IMR-90 (cell line): Measurements from ENCODE around the gene SORCS1. TPM values are rescaled to one million over a fixed set of nuclear protein-coding genes. Genes with fewer than 3 reads are reported as not detected.

ENCODE experiments used
- ATAC-seq: fragments of 200-7000 bp; cut with Tn5 transposase; 2 replicates; pipeline ENCODE4 v1.9.1; 2020; ENCODE audit warnings: low read depth, mild to moderate bottlenecking, moderate library complexity
- BruUV-seq: library from RNA; stranded (reverse); fragments of 400-500 nt; replicated peaks from 2 replicates; lab custom pipeline; 2021; lab: Mats Ljungman, UMichigan
- CTCF ChIA-PET: fragments of 300-600 bp; formaldehyde crosslinking; extraction: SDS; loops from one replicate; lab custom pipeline; 2021; ENCODE audit warnings: antibody characterized with exemption; lab: Yijun Ruan, JAX
- POLR2A ChIA-PET: fragments of 300-600 bp; sonication (Branson Sonifier 250); formaldehyde crosslinking; loops from one replicate; lab custom pipeline; 2022; ENCODE audit warnings: antibody characterized with exemption; ENCODE audit not compliant: unreplicated experiment; lab: Charles Lee
- DNase-seq: peaks from one replicate; pipeline ENCODE4 v3.0.0; 2013
- H2AFZ ChIP-seq: replicated peaks from 2 replicates; pipeline ENCODE3; 2013; ENCODE audit warnings: low read length, mild to moderate bottlenecking; ENCODE audit not compliant: poor library complexity
- H2AK5ac ChIP-seq: 2 replicates; pipeline ENCODE4 v1.6.1; 2013; ENCODE audit warnings: low read depth, low read length, inconsistent platforms
- H2AK9ac ChIP-seq: replicated peaks from 2 replicates; pipeline ENCODE3; 2013; ENCODE audit warnings: mild to moderate bottlenecking, low read depth, low read length, moderate library complexity; ENCODE audit not compliant: poor library complexity
- H2BK120ac ChIP-seq: 2 replicates; pipeline ENCODE4 v1.6.1; 2013; ENCODE audit warnings: low read depth, low read length, inconsistent platforms
- H2BK15ac ChIP-seq: 3 replicates; pipeline ENCODE4 v1.6.1; 2013; ENCODE audit warnings: low read depth, low read length, inconsistent platforms
- H2BK20ac ChIP-seq: 2 replicates; pipeline ENCODE4 v1.6.1; 2013; ENCODE audit warnings: low read depth, mild to moderate bottlenecking, inconsistent platforms, low read length, moderate library complexity
- H2BK5ac ChIP-seq: 2 replicates; pipeline ENCODE4 v1.6.1; 2013; ENCODE audit warnings: mild to moderate bottlenecking, low read depth, low read length, inconsistent platforms; ENCODE audit not compliant: poor library complexity, severe bottlenecking
- H3K14ac ChIP-seq: replicated peaks from 2 replicates; pipeline ENCODE4 v1.6.1; 2013; ENCODE audit warnings: low read depth, low read length, inconsistent platforms
- H3K18ac ChIP-seq: 2 replicates; pipeline ENCODE4 v1.6.1; 2013; ENCODE audit warnings: low read depth, low read length, control low read depth
- H3K23ac ChIP-seq: 2 replicates; pipeline ENCODE4 v1.6.1; 2013; ENCODE audit warnings: low read depth, low read length, inconsistent platforms
- H3K27ac ChIP-seq: 2 replicates; pipeline ENCODE4 v1.5.1; 2013; ENCODE audit warnings: mild to moderate bottlenecking, control low read depth, low read length; ENCODE audit not compliant: insufficient read depth
- H3K27me3 ChIP-seq: 2 replicates; pipeline ENCODE4 v1.6.1; 2013; ENCODE audit warnings: low read length; ENCODE audit not compliant: control insufficient read depth, insufficient read depth
- H3K36me3 ChIP-seq: 2 replicates; pipeline ENCODE4 v1.6.1; 2013; ENCODE audit warnings: low read length, mixed read lengths; ENCODE audit not compliant: control insufficient read depth, insufficient read depth
- H3K4ac ChIP-seq: 2 replicates; pipeline ENCODE4 v1.6.1; 2013; ENCODE audit warnings: low read depth, low read length, inconsistent platforms
- H3K4me1 ChIP-seq: 2 replicates; pipeline ENCODE4 v1.6.1; 2013; ENCODE audit warnings: low read length, mixed read lengths; ENCODE audit not compliant: control insufficient read depth, insufficient read depth
- H3K4me2 ChIP-seq: 2 replicates; pipeline ENCODE4 v1.6.1; 2013; ENCODE audit warnings: low read depth, mild to moderate bottlenecking, control low read depth, low read length, moderate library complexity
- H3K4me3 ChIP-seq: 2 replicates; pipeline ENCODE4 v1.5.1; 2013; ENCODE audit warnings: low read depth, mild to moderate bottlenecking, control low read depth, low read length, moderate library complexity; ENCODE audit not compliant: insufficient read depth
- H3K56ac ChIP-seq: 2 replicates; pipeline ENCODE4 v1.6.1; 2013; ENCODE audit warnings: low read length, inconsistent platforms; ENCODE audit not compliant: insufficient read depth; ENCODE audit errors: extremely low read depth
- H3K79me1 ChIP-seq, 2 experiments: 2 replicates each; pipeline ENCODE4 v1.6.1; 2013; ENCODE audit warnings: low read length in 2 of 2, inconsistent platforms in 1 of 2, low read depth in 1 of 2
- H3K9ac ChIP-seq: 2 replicates; pipeline ENCODE4 v1.6.1; 2013; ENCODE audit warnings: low read depth, low read length, control low read depth
- H3K9me1 ChIP-seq: 2 replicates; pipeline ENCODE4 v1.6.1; 2013; ENCODE audit warnings: low read length, inconsistent platforms; ENCODE audit not compliant: insufficient read depth
- H3K9me3 ChIP-seq: 2 replicates; pipeline ENCODE4 v1.6.1; 2013; ENCODE audit warnings: low read length; ENCODE audit not compliant: control insufficient read depth, insufficient read depth
- H4K20me1 ChIP-seq: 2 replicates; pipeline ENCODE4 v1.6.1; 2013; ENCODE audit warnings: low read length, inconsistent platforms; ENCODE audit not compliant: insufficient read depth
- H4K5ac ChIP-seq: 2 replicates; pipeline ENCODE4 v1.6.1; 2013; ENCODE audit warnings: mild to moderate bottlenecking, low read depth, low read length, control low read depth
- H4K8ac ChIP-seq, 2 experiments: 2 replicates each; pipeline ENCODE4 v1.6.1; 2013; ENCODE audit warnings: low read depth in 2 of 2, low read length in 2 of 2, control low read depth in 1 of 2, inconsistent platforms in 1 of 2
- H4K91ac ChIP-seq: 2 replicates; pipeline ENCODE4 v1.6.1; 2013; ENCODE audit warnings: low read depth, low read length, inconsistent platforms; ENCODE audit not compliant: insufficient read depth
- BHLHE40 ChIP-seq: fragments of 150-350 bp; IDR thresholded peaks from 2 replicates; pipeline ENCODE4 v1.6.1; 2016; ENCODE audit warnings: mild to moderate bottlenecking, low read depth, low read length
- CEBPB ChIP-seq: IDR thresholded peaks from 2 replicates; pipeline ENCODE4 v1.6.1; 2012; ENCODE audit warnings: low read depth, low read length, improper control_type of control experiment
- CHD1 ChIP-seq: IDR thresholded peaks from 2 replicates; pipeline ENCODE4 v1.6.1; 2012; ENCODE audit warnings: low read depth, low read length, improper control_type of control experiment
- MAFK ChIP-seq: IDR thresholded peaks from 2 replicates; pipeline ENCODE4 v1.6.1; 2012; ENCODE audit warnings: low read depth, low read length, improper control_type of control experiment
- MAZ ChIP-seq: IDR thresholded peaks from 2 replicates; pipeline ENCODE4 v1.6.1; 2012; ENCODE audit warnings: low read depth, mild to moderate bottlenecking, low read length, improper control_type of control experiment, moderate library complexity, borderline replicate concordance
- MXI1 ChIP-seq: IDR thresholded peaks from 2 replicates; pipeline ENCODE4 v1.6.1; 2012; ENCODE audit warnings: low read depth, mild to moderate bottlenecking, low read length, moderate library complexity, borderline replicate concordance
- NFE2L2 ChIP-seq: fragments of 150-350 bp; IDR thresholded peaks from 2 replicates; pipeline ENCODE4 v1.6.1; 2016; ENCODE audit warnings: low read depth, mild to moderate bottlenecking, low read length
- POLR2A ChIP-seq: IDR thresholded peaks from 2 replicates; pipeline ENCODE4 v1.6.1; 2012; ENCODE audit warnings: mild to moderate bottlenecking, low read depth, low read length
- WGBS, 2 experiments: methylation state at CpG; one replicate each; pipeline versions ENCODE4 v1.1.5 to v1.1.7; 2013; ENCODE audit warnings: missing lambda C conversion rate in 2 of 2; ENCODE audit not compliant: insufficient read length in 1 of 2; ENCODE audit errors: extremely low coverage in 2 of 2; 5-methylcytosine and 5-hydroxymethylcytosine counted together
- dilution Hi-C: fragments of 300-500 bp; cut with HindIII; formaldehyde crosslinking; loops from one replicate; pipeline ENCODE4 v1.14.3; 2018; ENCODE audit warnings: low sequenced_read_pairs; ENCODE audit not compliant: unreplicated experiment
- in situ Hi-C: fragments of 300-500 bp; cut with MboI; formaldehyde crosslinking; loops from 3 replicates; pipeline ENCODE4 v1.14.3; 2019; ENCODE audit warnings: low sequenced_read_pairs, inconsistent platforms, mixed read lengths
- intact Hi-C: fragments of 100-400 bp; cut with micrococcal nuclease; formaldehyde crosslinking; loops from 2 replicates; pipeline ENCODE4 v1.10.0; 2022
- polyA plus RNA-seq, 3 experiments: library from polyadenylated mRNA; depleted of rRNA; stranded (reverse); fragments of >200 nt; gene quantifications; 2 replicates each; pipeline ENCODE4 v1.2.3, GENCODE V29; 2012; ENCODE audit warnings: low replicate concordance in 1 of 3
- total RNA-seq: library from RNA; depleted of rRNA; stranded (reverse); fragments of >200 nt; gene quantifications from 2 replicates; pipeline ENCODE4 v1.2.3, GENCODE V29; 2012
- TF ChIP-seq, protein P1 (sequence below): fragments of 150-350 bp; IDR thresholded peaks from 2 replicates; pipeline ENCODE4 v1.6.1; 2016; ENCODE audit warnings: low read depth, mild to moderate bottlenecking, low read length, moderate library complexity, borderline replicate concordance
- TF ChIP-seq, protein P2 (sequence below): conservative IDR thresholded peaks from 2 replicates; pipeline ENCODE4 v1.5.1; 2012; ENCODE audit warnings: mild to moderate bottlenecking, low read depth, low read length, improper control_type of control experiment

Gene SORCS1
- total and polyA plus RNA-seq, 2 of the 4 experiments (the other 2 are of a cell fraction): under 0.01 TPM; not detected in 1

DNA sequence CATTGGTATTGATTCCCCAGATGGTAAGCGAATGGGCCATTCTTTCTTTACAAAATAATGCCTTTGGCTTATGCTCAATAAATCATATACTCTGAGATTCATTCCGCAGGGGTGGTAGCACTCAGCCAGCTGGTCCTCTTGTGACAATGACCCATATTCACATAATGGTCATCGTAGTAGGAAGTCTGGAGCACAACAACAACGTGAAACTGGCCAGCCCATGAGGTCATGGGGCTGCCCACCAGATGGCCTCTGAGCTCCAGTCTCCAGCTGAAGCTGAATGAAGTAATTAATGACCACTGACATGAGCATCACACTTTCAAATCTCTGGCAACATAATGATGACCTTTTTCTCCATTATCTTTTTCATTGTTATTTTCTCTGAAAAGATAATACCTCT lies 42.3 kb upstream of the SORCS1 start:
- H2AFZ ChIP-seq: no peak overlapping the region
- no peak overlapping the region for H2BK5ac ChIP-seq
- H3K4me1 ChIP-seq: no peaks in the 10 kb centered on the region
- no peaks in the 10 kb centered on the region for H3K27me3 ChIP-seq
- ATAC-seq (no peak), DNase-seq (no peak)
- intact Hi-C loops (no loop called here), dilution Hi-C loops (no loop called here), in situ Hi-C loops (no loop called here)
- H3K9ac ChIP-seq: no peak overlapping the region
- no peak overlapping the region for H3K4me2 ChIP-seq
- TF ChIP-seq, protein P1, sequence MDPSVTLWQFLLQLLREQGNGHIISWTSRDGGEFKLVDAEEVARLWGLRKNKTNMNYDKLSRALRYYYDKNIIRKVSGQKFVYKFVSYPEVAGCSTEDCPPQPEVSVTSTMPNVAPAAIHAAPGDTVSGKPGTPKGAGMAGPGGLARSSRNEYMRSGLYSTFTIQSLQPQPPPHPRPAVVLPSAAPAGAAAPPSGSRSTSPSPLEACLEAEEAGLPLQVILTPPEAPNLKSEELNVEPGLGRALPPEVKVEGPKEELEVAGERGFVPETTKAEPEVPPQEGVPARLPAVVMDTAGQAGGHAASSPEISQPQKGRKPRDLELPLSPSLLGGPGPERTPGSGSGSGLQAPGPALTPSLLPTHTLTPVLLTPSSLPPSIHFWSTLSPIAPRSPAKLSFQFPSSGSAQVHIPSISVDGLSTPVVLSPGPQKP: no peak
- TF ChIP-seq POLR2A (no peak), CHD1 (no peak), MXI1 (no peak), MAZ (no peak), CEBPB (no peak), BHLHE40 (no peak), MAFK (no peak), NFE2L2 (no peak)
- TF ChIP-seq, protein P2, sequence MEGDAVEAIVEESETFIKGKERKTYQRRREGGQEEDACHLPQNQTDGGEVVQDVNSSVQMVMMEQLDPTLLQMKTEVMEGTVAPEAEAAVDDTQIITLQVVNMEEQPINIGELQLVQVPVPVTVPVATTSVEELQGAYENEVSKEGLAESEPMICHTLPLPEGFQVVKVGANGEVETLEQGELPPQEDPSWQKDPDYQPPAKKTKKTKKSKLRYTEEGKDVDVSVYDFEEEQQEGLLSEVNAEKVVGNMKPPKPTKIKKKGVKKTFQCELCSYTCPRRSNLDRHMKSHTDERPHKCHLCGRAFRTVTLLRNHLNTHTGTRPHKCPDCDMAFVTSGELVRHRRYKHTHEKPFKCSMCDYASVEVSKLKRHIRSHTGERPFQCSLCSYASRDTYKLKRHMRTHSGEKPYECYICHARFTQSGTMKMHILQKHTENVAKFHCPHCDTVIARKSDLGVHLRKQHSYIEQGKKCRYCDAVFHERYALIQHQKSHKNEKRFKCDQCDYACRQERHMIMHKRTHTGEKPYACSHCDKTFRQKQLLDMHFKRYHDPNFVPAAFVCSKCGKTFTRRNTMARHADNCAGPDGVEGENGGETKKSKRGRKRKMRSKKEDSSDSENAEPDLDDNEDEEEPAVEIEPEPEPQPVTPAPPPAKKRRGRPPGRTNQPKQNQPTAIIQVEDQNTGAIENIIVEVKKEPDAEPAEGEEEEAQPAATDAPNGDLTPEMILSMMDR: no peak
- H2AK9ac ChIP-seq: no peak overlapping the region
- H3K18ac ChIP-seq: no peak overlapping the region
- no peak overlapping the region for H3K56ac ChIP-seq
- no TSS peak for BruUV-seq
- no peaks in the 10 kb centered on the region for H3K79me1 ChIP-seq
- no peak overlapping the region for H2BK15ac ChIP-seq
- H3K14ac ChIP-seq: no peak overlapping the region
- 0 out of 2 replicates have a peak, but pooled peaks cover 3% of the 10 kb centered on the region for H3K9me3 ChIP-seq
- H2BK20ac ChIP-seq: no peak overlapping the region
- no peak overlapping the region for H3K4ac ChIP-seq
- no peak overlapping the region for H3K4me3 ChIP-seq
- ChIA-PET POLR2A (no interaction called here), CTCF (no interaction called here)
- H4K20me1 ChIP-seq: no peaks in the 10 kb centered on the region
- H3K23ac ChIP-seq: no peak overlapping the region
- H4K8ac ChIP-seq: no peak overlapping the region
- no peaks in the 10 kb centered on the region for H3K9me1 ChIP-seq
- H4K91ac ChIP-seq: no peak overlapping the region
- WGBS, 2 experiments: 0% methylated on average over 1 of the region's 4 CpGs; no CpG with 5 or more reads in 1 of the 2 experiments
- H3K27ac ChIP-seq: no peak overlapping the region
- H3K36me3 ChIP-seq: no peaks in the 10 kb centered on the region
- H2AK5ac ChIP-seq: no peak overlapping the region
- no peak overlapping the region for H4K5ac ChIP-seq
- H2BK120ac ChIP-seq: no peak overlapping the region
